HG02884 (cell line): ENCODE results near the gene THOC6.
"Not testable (repeated sequence)": the region's sequence is repeated elsewhere in the genome, so short reads cannot be mapped to it uniquely, and the experiment has no call there.

Experiments
- ATAC-seq: cut with Tn5 transposase; IDR thresholded peaks from one replicate; pipeline ENCODE4 v1.9.1; 2021; ENCODE audit warnings: mild to moderate bottlenecking, moderate library complexity; ENCODE audit not compliant: unreplicated experiment

The THOC6 gene

DNA sequence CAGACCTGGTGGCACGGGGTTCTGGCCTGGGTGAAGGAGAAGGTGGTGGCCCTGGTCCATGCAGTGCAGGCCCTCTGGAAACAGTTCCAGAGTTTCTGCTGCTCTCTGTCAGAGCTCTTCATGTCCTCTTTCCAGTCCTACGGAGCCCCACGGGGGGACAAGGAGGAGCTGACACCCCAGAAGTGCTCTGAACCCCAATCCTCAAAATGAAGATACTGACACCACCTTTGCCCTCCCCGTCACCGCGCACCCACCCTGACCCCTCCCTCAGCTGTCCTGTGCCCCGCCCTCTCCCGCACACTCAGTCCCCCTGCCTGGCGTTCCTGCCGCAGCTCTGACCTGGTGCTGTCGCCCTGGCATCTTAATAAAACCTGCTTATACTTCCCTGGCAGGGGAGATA, 45.3 kb downstream of the THOC6 start:
- ATAC-seq = not testable (repeated sequence)

DNA sequence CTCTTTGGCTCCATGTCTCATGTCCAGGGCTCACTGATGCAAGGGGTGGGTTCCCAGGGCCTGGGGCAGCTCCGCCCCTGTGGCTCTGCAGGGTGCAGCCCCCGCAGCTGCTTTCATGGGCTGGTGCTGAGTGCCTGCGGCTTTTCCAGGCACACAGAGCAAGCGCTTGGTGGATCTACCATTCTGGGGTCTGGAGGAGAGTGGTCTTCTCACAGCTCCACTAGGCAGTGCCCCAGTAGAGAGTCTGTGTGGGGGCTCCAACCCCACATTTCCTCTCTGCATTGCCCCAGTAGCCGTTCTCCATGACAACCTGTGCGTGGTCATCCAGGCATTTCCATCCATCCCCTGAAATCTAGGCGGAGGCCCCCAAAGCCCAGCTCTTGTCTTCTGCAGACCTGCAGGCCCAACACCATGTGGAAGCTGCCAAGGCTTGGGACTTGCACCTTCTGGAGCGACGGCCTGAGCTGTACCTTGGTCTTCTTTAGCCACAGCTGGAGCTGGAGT, 46.8 kb downstream of the THOC6 start:
- ATAC-seq = no peak

DNA sequence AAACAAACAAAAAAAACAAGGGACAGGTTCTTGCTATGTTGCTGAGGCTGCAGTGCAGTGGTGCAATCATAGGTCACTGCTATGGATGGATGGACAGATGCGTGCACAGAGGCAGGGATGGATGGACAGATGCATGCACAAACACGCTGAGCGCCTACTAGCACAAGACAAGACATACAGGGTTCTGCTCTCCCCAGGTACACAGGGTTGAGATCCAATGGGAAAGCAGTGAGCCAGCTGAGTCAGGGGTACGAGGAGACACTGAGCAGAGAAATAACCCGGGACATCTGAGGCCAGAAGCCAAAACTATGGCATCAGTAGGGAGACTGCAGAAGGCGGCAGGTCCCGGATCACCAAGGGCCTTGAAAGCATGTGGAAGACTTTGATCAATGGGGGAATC, 47.8 kb downstream of the THOC6 start:
- ATAC-seq = no peak

DNA sequence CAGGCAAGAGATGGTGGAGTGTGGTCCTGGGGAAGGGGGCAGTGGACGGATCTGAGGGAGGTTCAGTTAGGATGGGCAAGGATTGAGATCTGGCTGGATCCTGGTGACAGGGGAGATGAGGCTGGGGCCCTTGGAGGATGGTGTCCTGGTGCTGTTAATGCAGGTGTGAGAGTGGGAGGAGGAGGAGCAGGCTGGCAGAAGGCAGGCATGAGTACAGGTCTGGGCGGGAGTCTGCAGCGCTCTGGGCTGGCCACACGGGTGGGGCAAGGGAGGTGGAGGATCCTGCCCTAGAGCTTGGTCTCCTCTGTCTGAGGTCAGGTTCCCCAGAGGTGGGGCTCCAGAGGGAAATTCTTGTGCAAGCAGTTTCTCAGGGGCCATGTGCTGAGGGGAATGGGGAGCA, 48.3 kb downstream of the THOC6 start:
- not testable (repeated sequence) for ATAC-seq

DNA sequence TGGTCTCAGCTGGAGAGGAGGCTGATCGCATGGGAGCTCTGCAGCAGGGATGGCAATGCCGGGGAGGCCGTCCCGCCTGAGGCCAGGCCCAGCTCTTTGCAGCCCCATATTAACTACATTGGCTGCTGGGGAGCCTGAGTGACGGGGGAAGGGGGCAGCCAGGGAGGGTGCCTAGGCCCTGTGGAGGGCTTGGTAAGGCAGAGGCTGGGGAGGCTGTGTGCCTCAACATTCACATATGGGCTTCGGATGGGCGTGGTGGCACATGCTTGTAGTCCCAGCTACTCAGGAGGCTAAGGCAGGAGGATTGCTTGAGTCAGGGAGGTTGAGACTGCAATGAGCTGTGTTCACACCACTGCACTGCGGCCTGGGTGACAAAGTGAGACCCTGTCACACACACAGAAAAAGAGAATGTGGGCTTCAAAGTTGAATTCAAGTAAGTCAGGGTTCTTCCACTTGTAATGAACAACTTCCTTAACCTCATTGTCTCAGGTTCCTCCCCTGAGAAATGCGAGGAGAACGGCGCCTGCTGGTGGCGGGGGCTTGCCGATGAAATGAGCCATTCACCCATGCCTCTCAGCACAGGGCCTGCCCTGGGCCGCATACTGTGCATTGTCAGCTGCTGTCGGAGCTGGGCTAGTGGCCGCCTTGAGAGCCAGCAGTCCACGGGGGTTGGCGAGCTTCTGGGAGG, 48.9 kb downstream of the THOC6 start:
- ATAC-seq = not testable (repeated sequence)

DNA sequence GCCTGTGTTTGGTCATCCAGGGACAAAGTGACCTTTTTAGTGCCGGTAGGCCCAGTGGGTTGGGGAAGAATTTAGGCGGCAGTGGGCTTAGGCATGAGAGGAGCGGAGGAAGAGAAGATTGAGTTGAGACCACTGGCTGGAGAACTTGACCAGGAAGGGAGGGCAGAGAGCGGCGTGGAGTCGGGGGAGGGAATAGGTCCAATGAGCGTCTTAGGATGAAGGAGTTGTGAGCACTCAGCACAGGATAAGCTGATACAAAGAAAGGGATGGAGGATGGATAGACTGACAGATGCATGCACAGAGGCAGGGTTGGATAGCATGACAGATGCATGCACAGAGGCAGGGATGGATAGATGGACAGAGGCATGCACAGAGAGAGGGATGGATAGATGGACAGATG, 49.6 kb downstream of the THOC6 start:
- no peak for ATAC-seq

DNA sequence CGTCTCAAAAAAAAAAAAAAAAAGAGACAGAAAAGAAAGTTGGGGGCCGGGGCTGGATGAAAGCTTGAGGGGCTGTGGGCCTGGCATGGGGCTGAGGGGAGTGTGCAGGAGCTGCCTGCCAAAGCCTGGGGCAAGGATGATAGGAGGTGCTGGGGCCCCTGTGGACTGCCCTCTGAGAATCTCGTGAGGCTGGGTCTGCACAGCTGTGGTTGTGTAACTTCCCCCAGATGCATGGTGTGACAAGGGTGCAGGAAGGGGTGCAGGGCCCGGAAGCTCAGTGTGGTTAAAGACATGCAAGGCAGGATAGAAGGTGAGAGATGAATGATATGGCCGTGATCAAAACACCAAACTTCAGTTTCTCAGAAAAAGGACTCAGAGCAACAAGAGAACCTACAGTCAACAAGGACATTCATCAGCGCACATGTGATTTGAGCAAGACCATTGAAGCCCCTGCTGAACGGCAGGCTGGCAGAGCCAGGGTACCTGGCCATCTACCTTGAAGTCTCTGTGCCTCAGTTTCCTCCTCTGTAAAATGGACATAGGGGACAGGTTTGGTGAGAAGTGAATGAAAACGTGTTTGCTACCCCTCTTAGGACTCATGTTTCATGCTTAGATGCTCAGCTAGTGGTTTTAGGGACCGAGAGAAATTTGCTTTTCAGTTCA, 51.2 kb downstream of the THOC6 start:
- no peak for ATAC-seq

DNA sequence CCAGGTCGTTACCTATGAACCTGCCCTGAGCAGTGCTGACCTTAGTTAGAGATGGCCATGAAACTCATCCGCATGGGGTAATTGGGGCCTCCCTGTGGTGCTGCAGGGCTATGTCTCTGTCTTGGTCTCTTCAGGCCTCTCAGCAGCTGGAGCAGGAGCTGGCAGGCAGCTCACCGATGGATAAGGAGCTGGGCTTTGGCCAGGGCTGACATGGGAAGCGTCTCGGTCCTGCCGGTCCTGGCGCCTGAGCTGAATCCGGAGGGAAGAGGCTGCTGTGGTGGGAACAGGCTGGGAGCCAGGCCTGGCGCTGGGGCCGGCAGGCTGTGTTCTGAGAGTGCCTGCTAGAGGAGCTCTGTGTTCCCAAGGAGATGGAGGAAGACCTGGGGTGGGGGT, 51.7 kb downstream of the THOC6 start:
- no peak for ATAC-seq

DNA sequence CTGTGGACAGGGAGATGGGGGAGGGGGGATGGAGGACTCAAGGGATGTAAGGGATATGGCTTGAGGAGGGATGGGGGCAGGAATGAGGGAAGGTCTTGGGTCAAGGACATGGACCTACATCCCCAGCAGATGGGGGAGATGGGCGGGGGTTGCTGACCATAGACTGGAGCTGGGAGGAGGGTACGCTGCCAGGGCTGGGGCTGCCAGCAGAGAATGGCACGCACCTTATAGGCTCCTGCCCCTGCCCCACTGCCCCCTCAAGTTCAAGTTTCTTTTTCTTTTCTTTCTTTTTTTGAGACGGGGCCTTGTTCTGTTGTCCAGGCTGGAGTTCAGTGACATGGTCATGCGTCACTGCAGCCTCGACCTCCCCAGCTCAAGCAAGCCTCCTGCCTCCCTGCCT, 52.1 kb downstream of the THOC6 start:
- not testable (repeated sequence) for ATAC-seq

DNA sequence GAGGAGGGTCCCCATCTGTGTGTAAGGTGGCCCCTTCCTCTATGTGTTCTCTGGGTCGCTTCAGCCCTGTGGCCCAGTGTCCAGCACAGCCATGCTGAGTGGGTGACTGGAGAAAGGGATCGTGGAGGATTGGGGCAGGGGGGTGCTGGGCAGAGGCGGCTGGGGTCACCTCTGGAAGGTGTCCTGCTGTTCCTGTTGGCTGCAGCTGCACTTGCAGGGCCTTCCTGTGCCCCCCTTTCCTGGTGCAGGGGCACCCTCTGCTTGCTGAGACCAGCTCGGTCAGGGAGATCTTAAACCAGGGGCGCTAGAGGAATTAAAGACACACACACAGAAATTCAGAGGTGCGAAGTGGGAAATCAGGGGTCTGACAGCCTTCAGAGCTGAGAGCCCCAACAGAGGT, 52.7 kb downstream of the THOC6 start:
- ATAC-seq = no peak
